Astrocyte (in vitro differentiated cells and primary cell): ENCODE results near the gene ESF1. TPM values are rescaled to one million over a fixed set of nuclear protein-coding genes. Genes with fewer than 3 reads are reported as not detected.

Experiments
- DNase-seq: peaks from one replicate; pipeline ENCODE4 v3.0.0-alpha.2; 2010; ENCODE audit warnings: low read depth
- FAIRE-seq: peaks from 2 replicates; lab custom pipeline; 2011; peaks lifted over from hg19 to GRCh38; lab: Jason Lieb, UNC
- H2AFZ ChIP-seq: 2 replicates; pipeline ENCODE4 v1.6.0; 2012; ENCODE audit warnings: low read depth, low read length, inconsistent platforms
- H3K27ac ChIP-seq: 2 replicates; pipeline ENCODE4 v1.5.1; 2011; ENCODE audit warnings: low read depth, low read length, inconsistent platforms
- H3K27me3 ChIP-seq: 2 replicates; pipeline ENCODE4 v1.6.0; 2011; ENCODE audit warnings: low read length, inconsistent platforms; ENCODE audit not compliant: insufficient read depth
- H3K36me3 ChIP-seq: 2 replicates; pipeline ENCODE4 v1.5.1; 2011; ENCODE audit warnings: low read length, inconsistent platforms; ENCODE audit not compliant: insufficient read depth
- H3K4me1 ChIP-seq: 2 replicates; pipeline ENCODE4 v1.5.1; 2011; ENCODE audit warnings: low read length, inconsistent platforms; ENCODE audit not compliant: insufficient read depth
- H3K4me2 ChIP-seq: 2 replicates; pipeline ENCODE4 v1.6.0; 2012; ENCODE audit warnings: low read length, inconsistent platforms
- H3K4me3 ChIP-seq: 2 replicates; pipeline ENCODE4 v1.5.1; 2011; ENCODE audit warnings: low read depth, mild to moderate bottlenecking, low read length, inconsistent platforms; ENCODE audit not compliant: insufficient read depth
- H3K79me2 ChIP-seq: 2 replicates; pipeline ENCODE4 v1.6.0; 2012; ENCODE audit warnings: mild to moderate bottlenecking, low read length, inconsistent platforms; ENCODE audit not compliant: insufficient read depth
- H3K9ac ChIP-seq: 2 replicates; pipeline ENCODE4 v1.6.0; 2012; ENCODE audit warnings: mild to moderate bottlenecking, low read length, inconsistent platforms
- H3K9me3 ChIP-seq: 2 replicates; pipeline ENCODE4 v1.5.1; 2012; ENCODE audit warnings: low read depth, mild to moderate bottlenecking, low read length, inconsistent platforms; ENCODE audit not compliant: insufficient read depth
- H4K20me1 ChIP-seq: 2 replicates; pipeline ENCODE4 v1.6.0; 2012; ENCODE audit warnings: low read length, inconsistent platforms; ENCODE audit not compliant: insufficient read depth
- H3K27ac Mint-ChIP-seq: one replicate; pipeline ENCODE4 v1.8.0; 2021; ENCODE audit warnings: mild to moderate bottlenecking, mixed read lengths; ENCODE audit not compliant: unreplicated experiment
- H3K27me3 Mint-ChIP-seq: one replicate; pipeline ENCODE4 v1.8.0; 2021; ENCODE audit warnings: low read depth, mixed read lengths; ENCODE audit not compliant: unreplicated experiment
- H3K36me3 Mint-ChIP-seq: one replicate; pipeline ENCODE4 v1.8.0; 2021; ENCODE audit warnings: low read depth, mixed read lengths; ENCODE audit not compliant: unreplicated experiment
- H3K4me1 Mint-ChIP-seq: one replicate; pipeline ENCODE4 v1.8.0; 2021; ENCODE audit warnings: low read depth, mixed read lengths; ENCODE audit not compliant: unreplicated experiment
- H3K4me3 Mint-ChIP-seq: one replicate; pipeline ENCODE4 v1.8.0; 2021; ENCODE audit warnings: mild to moderate bottlenecking, moderate library complexity, mixed read lengths; ENCODE audit not compliant: unreplicated experiment
- H3K9me3 Mint-ChIP-seq: one replicate; pipeline ENCODE4 v1.8.0; 2021; ENCODE audit warnings: mild to moderate bottlenecking, mixed read lengths; ENCODE audit not compliant: unreplicated experiment
- EZH2 ChIP-seq: IDR thresholded peaks from 2 replicates; pipeline ENCODE4 v1.6.1; 2012; ENCODE audit warnings: mild to moderate bottlenecking, low read length, inconsistent platforms; ENCODE audit not compliant: insufficient read depth
- total RNA-seq: library from RNA; stranded (reverse); gene quantifications from 2 replicates; pipeline ENCODE4 v1.2.1, GENCODE V29; 2021
- TF ChIP-seq, protein P1 (sequence below): IDR thresholded peaks from 2 replicates; pipeline ENCODE4 v1.5.1; 2011; ENCODE audit warnings: low read depth, mild to moderate bottlenecking, inconsistent platforms, low read length, moderate library complexity; ENCODE audit not compliant: insufficient read depth

The ESF1 gene
- total RNA-seq, 1 donor from 2014 or later = 13.9 TPM

DNA sequence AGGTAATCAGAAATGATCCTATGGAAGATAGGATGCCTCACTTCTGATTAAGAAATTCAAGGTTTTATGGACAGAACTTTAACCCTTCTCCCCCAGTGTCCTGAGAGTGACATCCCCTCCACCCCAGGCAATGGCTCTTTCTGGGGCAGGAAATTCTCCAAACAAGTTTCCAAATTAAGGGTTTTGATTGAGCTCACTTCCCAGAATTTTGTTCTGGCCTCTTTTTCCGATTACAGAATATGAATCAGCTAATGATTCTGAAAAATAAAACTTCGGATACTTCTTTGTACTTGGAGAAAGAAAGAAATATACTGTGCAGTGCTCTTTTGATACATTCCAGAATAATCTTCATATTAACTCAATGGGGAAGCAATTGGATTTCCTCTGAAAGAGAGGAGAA is 113.2 kb downstream of the ESF1 start:
- no peaks in the 10 kb centered on the region for H3K4me1 ChIP-seq
- Mint-ChIP-seq H3K36me3 (no peaks in the 10 kb centered on the region), H3K9me3 (peaks cover 2% of the 10 kb centered on the region), H3K27ac (peak overlapping the region; percentile 21), H3K4me3 (no peak overlapping the region), H3K27me3 (peaks cover 6% of the 10 kb centered on the region), H3K4me1 (peaks cover 13% of the 10 kb centered on the region)
- DNase-seq (no peak), FAIRE-seq (no peak)
- no peak overlapping the region for H3K4me2 ChIP-seq
- no peak overlapping the region for H3K9ac ChIP-seq
- no peaks in the 10 kb centered on the region for H3K36me3 ChIP-seq
- no peaks in the 10 kb centered on the region for H3K79me2 ChIP-seq
- H4K20me1 ChIP-seq = no peaks in the 10 kb centered on the region
- H3K27ac ChIP-seq = no peak overlapping the region
- no peak overlapping the region for H3K4me3 ChIP-seq
- H3K27me3 ChIP-seq = no peaks in the 10 kb centered on the region
- no peaks in the 10 kb centered on the region for H3K9me3 ChIP-seq
- H2AFZ ChIP-seq = no peak overlapping the region
- TF ChIP-seq EZH2 = no peak

DNA sequence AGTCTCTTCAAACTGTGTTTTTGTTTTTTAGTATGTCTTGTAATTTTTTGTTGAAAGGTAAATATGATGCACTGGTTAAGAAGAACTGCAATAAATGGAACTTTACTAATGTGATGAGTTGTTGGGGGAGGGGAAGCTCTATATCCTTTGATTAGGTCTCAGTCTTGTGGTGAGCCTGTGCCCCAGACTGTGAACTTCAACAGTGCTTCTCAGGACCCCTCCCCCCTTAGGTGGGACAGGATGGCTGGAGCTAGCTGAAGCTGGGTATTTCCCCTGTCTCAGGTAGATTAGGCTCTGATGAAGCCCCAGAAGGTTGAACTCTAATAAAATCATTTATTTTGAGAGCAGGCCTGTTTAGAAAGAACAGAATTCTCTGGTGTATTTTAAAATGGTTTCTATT is 114.6 kb downstream of the ESF1 start:
- Mint-ChIP-seq H3K27me3 (peaks cover 6% of the 10 kb centered on the region), H3K9me3 (peaks cover 2% of the 10 kb centered on the region), H3K36me3 (no peaks in the 10 kb centered on the region), H3K4me1 (peaks cover 13% of the 10 kb centered on the region), H3K27ac (no peak overlapping the region), H3K4me3 (no peak overlapping the region)
- Histone ChIP-seq H3K4me2 (no peak overlapping the region), H3K4me1 (no peaks in the 10 kb centered on the region), H3K9ac (no peak overlapping the region), H3K27ac (no peak overlapping the region), H3K79me2 (no peaks in the 10 kb centered on the region), H3K27me3 (no peaks in the 10 kb centered on the region), H3K9me3 (no peaks in the 10 kb centered on the region), H3K4me3 (no peak overlapping the region), H3K36me3 (no peaks in the 10 kb centered on the region), H2AFZ (no peak overlapping the region), H4K20me1 (no peaks in the 10 kb centered on the region)
- no peak for DNase-seq
- FAIRE-seq = no peak
- TF ChIP-seq, protein P1, sequence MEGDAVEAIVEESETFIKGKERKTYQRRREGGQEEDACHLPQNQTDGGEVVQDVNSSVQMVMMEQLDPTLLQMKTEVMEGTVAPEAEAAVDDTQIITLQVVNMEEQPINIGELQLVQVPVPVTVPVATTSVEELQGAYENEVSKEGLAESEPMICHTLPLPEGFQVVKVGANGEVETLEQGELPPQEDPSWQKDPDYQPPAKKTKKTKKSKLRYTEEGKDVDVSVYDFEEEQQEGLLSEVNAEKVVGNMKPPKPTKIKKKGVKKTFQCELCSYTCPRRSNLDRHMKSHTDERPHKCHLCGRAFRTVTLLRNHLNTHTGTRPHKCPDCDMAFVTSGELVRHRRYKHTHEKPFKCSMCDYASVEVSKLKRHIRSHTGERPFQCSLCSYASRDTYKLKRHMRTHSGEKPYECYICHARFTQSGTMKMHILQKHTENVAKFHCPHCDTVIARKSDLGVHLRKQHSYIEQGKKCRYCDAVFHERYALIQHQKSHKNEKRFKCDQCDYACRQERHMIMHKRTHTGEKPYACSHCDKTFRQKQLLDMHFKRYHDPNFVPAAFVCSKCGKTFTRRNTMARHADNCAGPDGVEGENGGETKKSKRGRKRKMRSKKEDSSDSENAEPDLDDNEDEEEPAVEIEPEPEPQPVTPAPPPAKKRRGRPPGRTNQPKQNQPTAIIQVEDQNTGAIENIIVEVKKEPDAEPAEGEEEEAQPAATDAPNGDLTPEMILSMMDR = no peak
- no peak for TF ChIP-seq EZH2

- H3K4me3 ChIP-seq = no peak overlapping the region
- no peak for DNase-seq
- TF ChIP-seq, protein P1 = no peak
- no peak for TF ChIP-seq EZH2
- no peak overlapping the region for H3K9ac ChIP-seq
- H4K20me1 ChIP-seq = no peaks in the 10 kb centered on the region
- Mint-ChIP-seq H3K36me3 (no peaks in the 10 kb centered on the region), H3K27me3 (peaks cover 8% of the 10 kb centered on the region), H3K4me3 (no peak overlapping the region), H3K4me1 (peaks cover 5% of the 10 kb centered on the region), H3K9me3 (no peaks in the 10 kb centered on the region), H3K27ac (no peak overlapping the region)
- H3K36me3 ChIP-seq = no peaks in the 10 kb centered on the region
- H3K4me1 ChIP-seq = no peaks in the 10 kb centered on the region
- H3K27me3 ChIP-seq = peaks cover 3% of the 10 kb centered on the region
- H3K79me2 ChIP-seq = no peaks in the 10 kb centered on the region
- H3K9me3 ChIP-seq = no peaks in the 10 kb centered on the region
- FAIRE-seq = no peak
- H2AFZ ChIP-seq = no peak overlapping the region
- no peak overlapping the region for H3K27ac ChIP-seq
- H3K4me2 ChIP-seq = no peak overlapping the region
Observed at GRCh38 chr20:13665709-13666395, 118.9 kb downstream of the ESF1 start.

Other genes starting within 250 kb of the ESF1 start
- gene TASP1, start 146.0 kb downstream of the ESF1 start, total RNA-seq = 10.3 and 10.8 TPM in 2 replicates
- 27.3 and 31.6 TPM in 2 replicates for gene NDUFAF5, start 109 bp upstream of the ESF1 start, total RNA-seq
- not detected in 2 replicates for gene SEL1L2, start 205.7 kb upstream of the ESF1 start, total RNA-seq
- 2.4 and 2.8 TPM in 2 replicates for gene MACROD2, start 210.6 kb upstream of the ESF1 start, total RNA-seq